HCT116 (cell line): Measurements from ENCODE around the gene UGT1A9. TPM values are rescaled to one million over a fixed set of nuclear protein-coding genes. Genes with fewer than 3 reads are reported as not detected.

Source experiments
- ATAC-seq: fragments of 200-7000 bp; cut with Tn5 transposase; 2 replicates; pipeline ENCODE4 v1.9.1; 2020; ENCODE audit warnings: mild to moderate bottlenecking, moderate library complexity
- BruUV-seq: library from RNA; stranded (reverse); fragments of 400-500 nt; replicated peaks from 2 replicates; lab custom pipeline; 2021; lab: Mats Ljungman, UMichigan
- CTCF ChIA-PET: fragments of 300-600 bp; sonication (Branson Sonifier 250); formaldehyde crosslinking; loops from one replicate; lab custom pipeline; 2021; ENCODE audit warnings: antibody characterized with exemption; lab: Charles Lee
- POLR2A ChIA-PET: fragments of 300-600, 350-600 bp; sonication (Branson Sonifier 250); formaldehyde crosslinking; loops from one replicate; lab custom pipeline; 2021; ENCODE audit warnings: antibody characterized with exemption; lab: Charles Lee
- RAD21 ChIA-PET, 2 experiments: fragments of 300-600 bp; sonication (Branson Sonifier 250); formaldehyde crosslinking; loops; one replicate each; lab custom pipeline; 2023; ENCODE audit warnings: low total read pairs in 2 of 2; ENCODE audit not compliant: uncharacterized antibody in 2 of 2, unreplicated experiment in 2 of 2, low non-redundant PET in 1 of 2; lab: Charles Lee
- DNase-seq: peaks from one replicate; pipeline ENCODE4 v3.0.0-alpha.2; 2010; ENCODE audit warnings: low read depth, low spot score
- H2AFZ ChIP-seq: fragments of 200-600 bp; shearing (Covaris generic), sonication (generic); 2 replicates; pipeline ENCODE4 v1.6.1; 2017; ENCODE audit warnings: low read depth, mixed run types, mixed read lengths, antibody characterized with exemption, low read length; ENCODE audit not compliant: poor library complexity, severe bottlenecking
- H3K27ac ChIP-seq: 2 replicates; pipeline ENCODE4 v1.5.1; 2012; ENCODE audit warnings: low read depth, low read length
- H3K27me3 ChIP-seq: fragments of 200-600 bp; sonication (generic); 2 replicates; pipeline ENCODE4 v1.6.1; 2016; ENCODE audit warnings: mixed run types, low read length, mixed read lengths; ENCODE audit not compliant: insufficient read depth
- H3K36me3 ChIP-seq, 2 experiments: fragments of 200-500 bp in 1 of 2; fragments of 200-600 bp in 1 of 2; sonication (Bioruptor generic) in 1 of 2; sonication (generic) in 1 of 2; 2 replicates each; pipeline versions ENCODE4 v1.5.1 to v1.6.1; 2014 to 2016; ENCODE audit warnings: low read length in 2 of 2, inconsistent platforms in 1 of 2, mixed read lengths in 1 of 2, mixed run types in 1 of 2; ENCODE audit not compliant: insufficient read depth in 2 of 2, control insufficient read depth in 1 of 2
- H3K4me1 ChIP-seq, 2 experiments: fragments of 200-600 bp in 1 of 2; sonication (generic) in 1 of 2; 2 replicates each; pipeline versions ENCODE4 v1.5.1 to v1.6.1; 2012 to 2017; ENCODE audit warnings: low read length in 2 of 2, inconsistent platforms in 1 of 2, mild to moderate bottlenecking in 1 of 2, mixed read lengths in 1 of 2, mixed run types in 1 of 2, moderate library complexity in 1 of 2; ENCODE audit not compliant: insufficient read depth in 2 of 2, control insufficient read depth in 1 of 2
- H3K4me2 ChIP-seq: fragments of 200-600 bp; sonication (generic); 2 replicates; pipeline ENCODE4 v1.6.1; 2017; ENCODE audit warnings: mixed run types, low read length, mixed read lengths
- H3K4me3 ChIP-seq, 2 experiments: fragments of 200-600 bp in 1 of 2; sonication (generic) in 1 of 2; replicated peaks in 1 of 2; 2 replicates each; pipeline ENCODE4 v1.5.1; 2011 to 2016; ENCODE audit warnings: low read length in 2 of 2, control low read depth in 1 of 2, low read depth in 1 of 2, mild to moderate bottlenecking in 1 of 2, mixed read lengths in 1 of 2, mixed run types in 1 of 2
- H3K79me2 ChIP-seq: fragments of 200-600 bp; sonication (generic); 2 replicates; pipeline ENCODE4 v1.6.1; 2017; ENCODE audit warnings: mild to moderate bottlenecking, mixed run types, low read length, moderate library complexity, mixed read lengths; ENCODE audit not compliant: insufficient read depth
- H3K9ac ChIP-seq: fragments of 200-600 bp; sonication (generic); 2 replicates; pipeline ENCODE4 v1.6.1; 2016; ENCODE audit warnings: low read length, mixed read lengths
- H3K9me2 ChIP-seq: fragments of 200-600 bp; sonication (generic), shearing (Covaris generic); 2 replicates; pipeline ENCODE4 v1.6.1; 2017; ENCODE audit warnings: mixed run types, mild to moderate bottlenecking, moderate library complexity; ENCODE audit not compliant: insufficient read depth
- H3K9me3 ChIP-seq, 2 experiments: fragments of 200-500 bp in 1 of 2; fragments of 200-600 bp in 1 of 2; sonication (Bioruptor generic) in 1 of 2; sonication (generic) in 1 of 2; 2 replicates each; pipeline ENCODE4 v1.6.1; 2014 to 2017; ENCODE audit warnings: low read length in 2 of 2, mixed read lengths in 2 of 2, inconsistent platforms in 1 of 2, low read depth in 1 of 2, mild to moderate bottlenecking in 1 of 2, mixed run types in 1 of 2, moderate library complexity in 1 of 2; ENCODE audit not compliant: control insufficient read depth in 1 of 2, insufficient read depth in 1 of 2
- H4K20me1 ChIP-seq: fragments of 200-600 bp; sonication (generic), shearing (Covaris generic); 2 replicates; pipeline ENCODE4 v1.6.1; 2017; ENCODE audit warnings: mixed run types, mild to moderate bottlenecking, moderate library complexity; ENCODE audit not compliant: insufficient read depth
- EGR1 ChIP-seq: IDR thresholded peaks from 2 replicates; pipeline ENCODE4 v1.6.1; 2012; ENCODE audit warnings: low read depth
- ELF1 ChIP-seq: IDR thresholded peaks from 2 replicates; pipeline ENCODE4 v1.6.1; 2012; ENCODE audit warnings: low read depth, borderline replicate concordance
- EZH2 ChIP-seq: fragments of 200-600 bp; sonication (generic); IDR thresholded peaks from 2 replicates; pipeline ENCODE4 v1.6.1; 2017; ENCODE audit warnings: antibody characterized with exemption, mixed run types
- JUND ChIP-seq: IDR thresholded peaks from 2 replicates; pipeline ENCODE4 v1.6.1; 2012
- POLR2A ChIP-seq: IDR thresholded peaks from 2 replicates; pipeline ENCODE4 v1.7.0; 2011; ENCODE audit warnings: borderline replicate concordance; ENCODE audit not compliant: insufficient read depth, insufficient read length; ENCODE audit errors: extremely low read depth
- SRF ChIP-seq: IDR thresholded peaks from 2 replicates; pipeline ENCODE4 v1.6.1; 2012; ENCODE audit warnings: low read depth
- TCF7L2 ChIP-seq: IDR thresholded peaks from 2 replicates; pipeline ENCODE4 v1.7.0; 2011; ENCODE audit warnings: borderline replicate concordance, inconsistent platforms; ENCODE audit not compliant: insufficient read depth, insufficient read length; ENCODE audit errors: extremely low read depth
- intact Hi-C: fragments of 100-400 bp; cut with micrococcal nuclease; formaldehyde crosslinking; loops from 2 replicates; pipeline ENCODE4 v1.10.0; 2022
- total RNA-seq: library from RNA; stranded (reverse); gene quantifications from one replicate; pipeline ENCODE4 v1.2.1, GENCODE V29; 2021; ENCODE audit not compliant: unreplicated experiment
- TF ChIP-seq, protein P1 (sequence below): IDR thresholded peaks from 2 replicates; pipeline ENCODE4 v1.6.1; 2012; ENCODE audit warnings: low read depth
- TF ChIP-seq, protein P2 (sequence below): IDR thresholded peaks from 2 replicates; pipeline ENCODE4 v1.6.1; 2012

Gene UGT1A9
- total RNA-seq, 1 experiment from 2014 or later = not detected

DNA sequence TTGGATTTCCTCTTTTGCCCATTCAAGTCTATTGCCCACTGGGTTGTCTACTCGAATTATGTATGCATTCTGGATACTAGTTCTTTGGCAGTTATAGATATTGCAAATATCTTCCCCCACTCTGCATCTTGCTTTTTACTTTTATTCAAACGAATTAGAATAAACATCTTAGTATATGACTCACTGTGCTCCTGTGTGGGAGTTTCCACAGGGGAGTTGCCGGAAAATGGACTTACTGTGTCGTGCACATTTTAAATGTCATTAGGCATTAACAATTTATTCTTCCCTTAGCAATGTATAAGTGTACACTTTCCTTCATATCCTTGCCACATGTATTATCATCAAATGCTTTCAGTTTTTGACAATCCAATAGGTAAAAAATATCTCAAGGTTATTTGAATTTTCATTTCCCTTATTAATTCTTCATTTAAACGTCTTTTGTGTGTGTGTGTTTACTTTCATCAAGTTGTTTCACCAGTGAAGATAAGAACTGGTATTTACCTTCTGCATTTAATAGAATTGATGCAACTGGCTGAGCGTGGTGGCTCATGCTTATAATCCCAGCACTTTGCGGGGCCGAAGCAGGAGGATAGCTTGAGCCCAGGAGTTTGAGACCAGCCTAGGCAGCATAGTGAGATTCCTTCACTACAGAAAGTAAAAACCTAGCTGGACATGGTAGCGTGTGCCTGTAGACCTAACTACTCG, 36.4 kb downstream of the UGT1A9 start:
- Histone ChIP-seq H3K79me2 (no peaks in the 10 kb centered on the region), H3K9me2 (no peaks in the 10 kb centered on the region), H3K4me2 (no peak overlapping the region), H3K4me1 (no peaks in the 10 kb centered on the region), H3K4me3 (no peak overlapping the region), H3K27me3 (no peaks in the 10 kb centered on the region), H2AFZ (no peak overlapping the region), H3K36me3 (no peaks in the 10 kb centered on the region), H4K20me1 (no peaks in the 10 kb centered on the region), H3K9me3 (no peaks in the 10 kb centered on the region), H3K27ac (no peak overlapping the region), H3K9ac (no peak overlapping the region)
- TF ChIP-seq JUND (no peak), SRF (no peak), EZH2 (no peak), POLR2A (no peak), EGR1 (no peak)
- TF ChIP-seq, protein P1, sequence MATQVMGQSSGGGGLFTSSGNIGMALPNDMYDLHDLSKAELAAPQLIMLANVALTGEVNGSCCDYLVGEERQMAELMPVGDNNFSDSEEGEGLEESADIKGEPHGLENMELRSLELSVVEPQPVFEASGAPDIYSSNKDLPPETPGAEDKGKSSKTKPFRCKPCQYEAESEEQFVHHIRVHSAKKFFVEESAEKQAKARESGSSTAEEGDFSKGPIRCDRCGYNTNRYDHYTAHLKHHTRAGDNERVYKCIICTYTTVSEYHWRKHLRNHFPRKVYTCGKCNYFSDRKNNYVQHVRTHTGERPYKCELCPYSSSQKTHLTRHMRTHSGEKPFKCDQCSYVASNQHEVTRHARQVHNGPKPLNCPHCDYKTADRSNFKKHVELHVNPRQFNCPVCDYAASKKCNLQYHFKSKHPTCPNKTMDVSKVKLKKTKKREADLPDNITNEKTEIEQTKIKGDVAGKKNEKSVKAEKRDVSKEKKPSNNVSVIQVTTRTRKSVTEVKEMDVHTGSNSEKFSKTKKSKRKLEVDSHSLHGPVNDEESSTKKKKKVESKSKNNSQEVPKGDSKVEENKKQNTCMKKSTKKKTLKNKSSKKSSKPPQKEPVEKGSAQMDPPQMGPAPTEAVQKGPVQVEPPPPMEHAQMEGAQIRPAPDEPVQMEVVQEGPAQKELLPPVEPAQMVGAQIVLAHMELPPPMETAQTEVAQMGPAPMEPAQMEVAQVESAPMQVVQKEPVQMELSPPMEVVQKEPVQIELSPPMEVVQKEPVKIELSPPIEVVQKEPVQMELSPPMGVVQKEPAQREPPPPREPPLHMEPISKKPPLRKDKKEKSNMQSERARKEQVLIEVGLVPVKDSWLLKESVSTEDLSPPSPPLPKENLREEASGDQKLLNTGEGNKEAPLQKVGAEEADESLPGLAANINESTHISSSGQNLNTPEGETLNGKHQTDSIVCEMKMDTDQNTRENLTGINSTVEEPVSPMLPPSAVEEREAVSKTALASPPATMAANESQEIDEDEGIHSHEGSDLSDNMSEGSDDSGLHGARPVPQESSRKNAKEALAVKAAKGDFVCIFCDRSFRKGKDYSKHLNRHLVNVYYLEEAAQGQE = no peak
- ChIA-PET POLR2A (no interaction called here), CTCF (no interaction called here), RAD21 (no interaction called here)
- intact Hi-C loops = no loop called here
- DNase-seq (no peak), ATAC-seq (no peak)
- no TSS peak for BruUV-seq

DNA sequence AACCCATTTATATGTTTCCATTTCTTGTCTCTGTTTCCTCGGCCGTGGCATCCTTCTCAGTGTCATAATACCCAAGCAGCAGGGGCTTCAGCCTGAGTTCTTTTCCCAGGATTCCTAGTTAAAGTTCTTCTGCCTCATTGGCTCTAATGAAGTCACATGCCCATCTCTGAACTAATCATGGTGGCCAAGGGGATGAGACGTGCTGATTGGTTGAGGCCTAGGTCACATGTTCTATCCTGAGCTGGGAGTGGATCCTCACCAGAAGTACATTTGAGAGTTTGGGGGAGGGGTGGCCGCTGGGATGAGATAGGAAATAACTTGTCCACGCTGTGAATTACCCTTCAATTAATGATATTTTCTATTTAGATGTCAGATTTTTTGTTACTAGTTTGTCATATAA, 37.2 kb downstream of the UGT1A9 start:
- no peaks in the 10 kb centered on the region for H3K36me3 ChIP-seq
- intact Hi-C loops = no loop called here
- H3K9ac ChIP-seq = no peak overlapping the region
- H3K9me3 ChIP-seq = no peaks in the 10 kb centered on the region
- ChIA-PET CTCF (no interaction called here), POLR2A (no interaction called here), RAD21 (no interaction called here)
- H3K27ac ChIP-seq = no peak overlapping the region
- H3K4me1 ChIP-seq = no peaks in the 10 kb centered on the region
- H3K4me2 ChIP-seq = no peak overlapping the region
- DNase-seq = no peak
- no peaks in the 10 kb centered on the region for H3K9me2 ChIP-seq
- no peak for TF ChIP-seq JUND
- no peak for TF ChIP-seq SRF
- TF ChIP-seq ELF1 = no peak
- TF ChIP-seq TCF7L2 = no peak
- TF ChIP-seq, protein P2, sequence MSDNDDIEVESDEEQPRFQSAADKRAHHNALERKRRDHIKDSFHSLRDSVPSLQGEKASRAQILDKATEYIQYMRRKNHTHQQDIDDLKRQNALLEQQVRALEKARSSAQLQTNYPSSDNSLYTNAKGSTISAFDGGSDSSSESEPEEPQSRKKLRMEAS = no peak
- no peaks in the 10 kb centered on the region for H4K20me1 ChIP-seq
- H3K27me3 ChIP-seq = no peaks in the 10 kb centered on the region
- no TSS peak for BruUV-seq
- no peak overlapping the region for H3K4me3 ChIP-seq
- no peaks in the 10 kb centered on the region for H3K79me2 ChIP-seq
- ATAC-seq = no peak
- no peak overlapping the region for H2AFZ ChIP-seq
